Transverse colon (tissue), 4 donors: Measurements from ENCODE around the gene ZNF346.

Experiments used
- EP300 ChIP-seq: sonication (generic); formaldehyde crosslinking; IDR thresholded peaks from one replicate; pipeline ENCODE4 v1.6.1; 2017; ENCODE audit warnings: antibody characterized with exemption, low read depth
- POLR2A ChIP-seq: fragments of 450-650 bp; IDR thresholded peaks from one replicate; pipeline ENCODE4 v1.6.1; 2016; ENCODE audit warnings: antibody characterized with exemption, mild to moderate bottlenecking, moderate library complexity
- POLR2AphosphoS5 ChIP-seq, 3 donors: sonication (generic); formaldehyde crosslinking; IDR thresholded peaks; one replicate each; pipeline ENCODE4 v1.6.1; 2016; ENCODE audit warnings: antibody characterized with exemption in 3 of 3
- TF ChIP-seq, protein P1 (sequence below), 5 experiments: fragments of 200-600 bp in 3 of 5; fragments of 450-650 bp in 2 of 5; sonication (generic) in 3 of 5; IDR thresholded peaks; 1 replicate in 2 of 5; 2 replicates in 3 of 5; pipeline ENCODE4 v1.5.1; 2016 to 2017; ENCODE audit warnings: antibody characterized with exemption in 5 of 5, inconsistent platforms in 3 of 5, mild to moderate bottlenecking in 2 of 5, moderate library complexity in 1 of 5

- TF ChIP-seq, protein P1, sequence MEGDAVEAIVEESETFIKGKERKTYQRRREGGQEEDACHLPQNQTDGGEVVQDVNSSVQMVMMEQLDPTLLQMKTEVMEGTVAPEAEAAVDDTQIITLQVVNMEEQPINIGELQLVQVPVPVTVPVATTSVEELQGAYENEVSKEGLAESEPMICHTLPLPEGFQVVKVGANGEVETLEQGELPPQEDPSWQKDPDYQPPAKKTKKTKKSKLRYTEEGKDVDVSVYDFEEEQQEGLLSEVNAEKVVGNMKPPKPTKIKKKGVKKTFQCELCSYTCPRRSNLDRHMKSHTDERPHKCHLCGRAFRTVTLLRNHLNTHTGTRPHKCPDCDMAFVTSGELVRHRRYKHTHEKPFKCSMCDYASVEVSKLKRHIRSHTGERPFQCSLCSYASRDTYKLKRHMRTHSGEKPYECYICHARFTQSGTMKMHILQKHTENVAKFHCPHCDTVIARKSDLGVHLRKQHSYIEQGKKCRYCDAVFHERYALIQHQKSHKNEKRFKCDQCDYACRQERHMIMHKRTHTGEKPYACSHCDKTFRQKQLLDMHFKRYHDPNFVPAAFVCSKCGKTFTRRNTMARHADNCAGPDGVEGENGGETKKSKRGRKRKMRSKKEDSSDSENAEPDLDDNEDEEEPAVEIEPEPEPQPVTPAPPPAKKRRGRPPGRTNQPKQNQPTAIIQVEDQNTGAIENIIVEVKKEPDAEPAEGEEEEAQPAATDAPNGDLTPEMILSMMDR (IDR thresholded peaks at IDR 0.05), result no peak
- TF ChIP-seq EP300 (no peak), POLR2AphosphoS5 (IDR thresholded peaks at IDR 0.05) (no peak), POLR2A (no peak)
These were observed 75.6 kb downstream of the ZNF346 start for GRCh38 chr5:177098120-177098469.
